Measurements from ENCODE around the gene FCGR3B. TPM values are rescaled to one million over a fixed set of nuclear protein-coding genes. Genes with fewer than 3 reads are reported as not detected.
"Not testable (repeated sequence)": the region's sequence is repeated elsewhere in the genome, so short reads cannot be mapped to it uniquely, and the experiment has no call there.

The FCGR3B gene
- total RNA-seq, 2 experiments from 2014 or later: not detected

DNA sequence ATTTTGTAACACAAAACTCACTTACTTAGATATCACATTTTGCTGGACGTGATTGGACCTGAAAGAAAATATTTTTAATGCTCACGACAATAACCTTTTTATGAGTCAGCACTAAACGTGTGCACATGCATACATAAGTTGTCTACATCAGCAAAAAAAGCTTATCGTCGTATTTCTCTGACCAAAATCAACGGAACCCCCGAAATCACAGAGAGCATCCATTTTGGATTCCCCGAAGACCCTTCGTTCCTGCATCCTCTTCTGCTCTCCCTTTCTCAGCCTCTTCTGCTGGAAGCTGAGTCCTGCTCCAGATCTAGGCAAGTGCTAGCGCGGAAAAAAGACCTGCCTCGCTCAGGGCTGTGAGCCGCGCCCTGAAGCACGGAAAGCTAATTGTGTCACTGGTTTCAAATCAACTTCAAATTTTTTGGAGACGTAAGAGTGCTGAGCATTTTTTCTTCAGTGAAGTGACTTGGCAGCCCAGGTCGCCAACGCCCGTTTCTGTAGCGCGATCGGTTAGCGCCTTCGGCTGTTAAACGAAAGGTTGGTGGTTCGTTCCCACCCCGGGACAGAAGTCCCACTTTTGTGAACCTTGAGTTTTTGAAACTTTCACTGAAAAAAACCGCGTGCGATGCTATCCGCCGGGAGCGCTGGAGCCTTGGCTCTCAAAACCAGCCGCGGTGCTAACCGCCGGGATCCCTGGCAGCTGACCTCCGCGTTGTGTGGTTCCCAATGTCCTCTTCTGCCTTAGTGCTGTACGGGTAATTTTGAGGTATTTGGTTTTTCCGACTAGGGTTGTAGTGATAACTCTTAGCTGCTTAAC, 9.6 kb downstream of the FCGR3B start:
- CTCF ChIA-PET, H3K9me3 Mint-ChIP-seq: not testable (repeated sequence)

DNA sequence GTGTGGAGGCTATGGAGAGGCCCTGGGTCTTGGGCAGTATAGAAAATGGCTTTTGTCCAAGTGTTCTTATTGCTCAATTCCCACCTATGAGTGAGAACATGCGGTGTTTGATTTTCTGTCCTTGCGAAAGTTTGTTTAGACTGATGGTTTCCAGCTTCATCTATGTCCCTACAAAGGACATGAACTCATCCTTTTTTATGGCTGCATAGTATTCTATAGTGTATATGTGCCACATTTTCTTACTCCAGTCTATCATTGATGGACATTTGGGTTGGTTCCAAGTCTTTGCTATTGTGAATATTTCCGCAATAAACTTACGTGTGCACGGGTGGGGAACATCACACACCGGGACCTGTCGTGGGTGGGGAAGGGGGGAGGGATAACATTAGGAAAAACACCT, 10.6 kb downstream of the FCGR3B start:
- H3K27me3 Mint-ChIP-seq; H3K27ac Mint-ChIP-seq; DNase-seq; CTCF ChIA-PET; H3K36me3 Mint-ChIP-seq (ENCODE audit: low read depth); ATAC-seq; POLR2A ChIA-PET; H3K9me3 Mint-ChIP-seq: not testable (repeated sequence)
- intact Hi-C loops (cut with micrococcal nuclease): loop anchor here (10.0 kb wide), 1 partner anchor 114 kb away; no protein-coding TSS in a partner anchor
- Mint-ChIP-seq H3K4me3 (peak overlapping the region; percentile 42), H3K4me1 (ENCODE audit: low read depth) (peaks cover 30% of the 10 kb centered on the region)

More for the DNA sequence above, 9.6 kb downstream of the FCGR3B start:
- Mint-ChIP-seq H3K27ac (peak overlapping the region; percentile 85), H3K4me3 (peak overlapping the region; percentile 83), H3K4me1 (ENCODE audit: low read depth) (peaks cover 30% of the 10 kb centered on the region)
- peak; percentile 73 for ATAC-seq
- POLR2A ChIA-PET; H3K36me3 Mint-ChIP-seq (ENCODE audit: low read depth); H3K27me3 Mint-ChIP-seq: not testable (repeated sequence)
- intact Hi-C loops (cut with micrococcal nuclease): loop anchor here (10.0 kb wide), 1 partner anchor 113 kb away; no protein-coding TSS in a partner anchor
- peak; percentile 90 for DNase-seq

DNA sequence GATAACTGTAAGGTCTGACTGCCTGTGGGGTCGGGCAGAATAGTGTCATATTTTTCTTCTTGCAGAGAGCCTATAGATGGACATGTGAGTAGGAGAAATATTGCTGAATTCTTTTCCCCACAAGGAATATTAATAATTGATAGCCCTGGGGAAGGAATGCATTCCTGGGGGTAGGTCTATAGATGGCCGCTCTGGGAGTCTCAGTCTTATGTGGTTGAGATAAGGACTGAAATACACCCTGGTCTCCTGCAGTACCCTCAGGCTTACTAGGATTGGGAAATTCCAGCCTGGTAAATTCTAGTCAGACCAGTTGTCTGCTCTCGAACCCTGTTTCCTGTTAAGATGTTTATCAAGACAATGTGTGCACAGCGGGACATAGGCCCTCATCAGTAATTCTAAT, 12.5 kb downstream of the FCGR3B start:
- not testable (repeated sequence) for H3K4me3 Mint-ChIP-seq

DNA sequence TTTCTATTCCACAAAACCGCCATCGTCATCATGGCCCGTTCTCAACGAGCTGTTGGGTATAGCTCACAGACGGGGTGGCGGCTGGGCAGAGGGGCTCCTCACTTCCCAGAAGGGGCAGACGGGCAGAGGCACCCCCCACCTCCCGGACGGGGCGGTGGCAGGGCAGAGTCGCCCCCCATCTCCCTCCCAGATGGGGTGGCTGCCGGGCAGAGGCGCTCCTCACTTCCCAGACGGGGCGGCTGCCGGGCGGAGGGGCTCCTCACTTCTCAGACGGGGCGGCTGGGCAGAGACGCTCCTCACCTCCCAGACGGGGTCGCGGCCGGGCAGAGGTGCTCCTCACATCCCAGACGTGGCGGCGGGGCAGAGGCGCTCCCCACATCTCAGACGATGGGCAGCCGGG, 14.6 kb downstream of the FCGR3B start:
- intact Hi-C loops (cut with micrococcal nuclease); ATAC-seq; POLR2A ChIA-PET; H3K27me3 Mint-ChIP-seq; H3K27ac Mint-ChIP-seq; CTCF ChIA-PET; DNase-seq; H3K4me3 Mint-ChIP-seq; H3K9me3 Mint-ChIP-seq; H3K36me3 Mint-ChIP-seq (ENCODE audit: low read depth): not testable (repeated sequence)
- H3K4me1 Mint-ChIP-seq (ENCODE audit: low read depth): peaks cover 14% of the 10 kb centered on the region

More for the DNA sequence above, 12.5 kb downstream of the FCGR3B start:
- H3K36me3 Mint-ChIP-seq (ENCODE audit: low read depth); intact Hi-C loops (cut with micrococcal nuclease); CTCF ChIA-PET; H3K27ac Mint-ChIP-seq; POLR2A ChIA-PET; DNase-seq; ATAC-seq; H3K9me3 Mint-ChIP-seq; H3K27me3 Mint-ChIP-seq: not testable (repeated sequence)
- H3K4me1 Mint-ChIP-seq (ENCODE audit: low read depth): peaks cover 18% of the 10 kb centered on the region

DNA sequence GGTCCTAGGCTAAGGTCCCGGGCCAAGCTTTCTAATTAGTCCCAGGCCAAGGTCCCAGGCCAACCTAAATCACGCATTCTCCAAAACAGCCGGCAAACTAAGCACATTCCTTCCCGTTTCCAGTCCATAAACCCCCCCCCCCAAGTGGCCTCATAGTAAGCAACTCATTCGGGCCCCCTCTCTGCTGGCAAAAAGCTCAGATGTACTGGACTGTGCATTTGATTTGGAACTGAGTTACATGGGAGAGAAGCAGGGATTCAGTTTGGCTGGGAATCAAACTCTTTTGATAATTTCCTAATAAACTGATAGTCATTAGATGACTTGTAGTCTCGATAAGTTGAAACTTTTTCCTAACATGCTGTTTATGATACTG, 17.8 kb downstream of the FCGR3B start:
- intact Hi-C loops (cut with micrococcal nuclease): loop anchor here (5.0 kb wide), 1 partner anchor 81 kb away; no protein-coding TSS in a partner anchor

DNA sequence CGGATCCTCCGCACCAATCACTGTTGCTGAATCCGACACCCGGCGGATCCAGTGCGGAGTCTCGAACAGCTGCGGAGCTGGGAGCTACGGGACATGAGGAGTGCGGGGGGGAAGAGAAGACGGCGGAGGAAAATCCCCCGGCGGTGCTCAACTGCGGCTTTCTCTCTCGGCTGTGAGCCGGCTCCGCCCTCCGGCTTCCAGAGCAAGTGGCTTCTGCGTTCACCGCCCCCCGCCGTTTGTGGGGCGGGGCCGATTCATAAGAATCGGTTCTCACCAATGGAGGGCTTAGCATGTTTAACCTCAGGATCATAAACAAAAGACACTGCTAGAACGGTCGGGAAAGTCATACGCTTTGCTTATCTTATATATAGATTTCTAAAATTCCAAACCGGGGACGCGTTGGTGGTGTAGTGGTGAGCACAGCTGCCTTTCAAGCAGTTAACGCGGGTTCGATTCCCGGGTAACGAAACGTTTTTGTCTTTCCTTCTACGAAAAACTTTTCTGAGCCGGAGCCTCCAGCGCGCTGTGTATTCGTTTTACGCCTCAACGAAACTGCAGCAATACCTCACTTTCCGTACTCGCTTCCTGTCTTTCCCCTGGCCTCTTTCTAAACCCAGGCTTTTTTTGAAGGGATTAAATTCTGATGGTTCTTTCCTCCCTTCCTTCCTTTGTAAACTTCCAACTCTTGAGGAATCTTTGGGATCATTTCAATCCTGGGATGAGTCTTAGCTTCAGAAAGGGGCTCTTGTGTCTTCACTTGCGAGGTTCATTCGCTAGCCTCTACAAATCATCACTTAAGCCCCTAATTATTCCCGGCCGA, 18.4 kb downstream of the FCGR3B start:
- POLR2A ChIA-PET; H3K9me3 Mint-ChIP-seq; H3K27me3 Mint-ChIP-seq; H3K36me3 Mint-ChIP-seq (ENCODE audit: low read depth): not testable (repeated sequence)
- Mint-ChIP-seq H3K4me1 (ENCODE audit: low read depth) (peaks cover 11% of the 10 kb centered on the region), H3K27ac (peak overlapping the region; percentile 92), H3K4me3 (peak overlapping the region; percentile 82)
- DNase-seq: peak; percentile 95
- intact Hi-C loops (cut with micrococcal nuclease): loop anchor here (5.0 kb wide), 1 partner anchor 80 kb away; no protein-coding TSS in a partner anchor
- CTCF ChIA-PET: interaction anchor here (1.0 kb wide), 1 partner anchor 130 kb away, joined by 3 read pairs; no protein-coding TSS in a partner anchor
- ATAC-seq: peak; percentile 95

More for the DNA sequence above, 17.8 kb downstream of the FCGR3B start:
- CTCF ChIA-PET; H3K36me3 Mint-ChIP-seq (ENCODE audit: low read depth); H3K9me3 Mint-ChIP-seq; DNase-seq; H3K27me3 Mint-ChIP-seq; POLR2A ChIA-PET; ATAC-seq: not testable (repeated sequence)
- Mint-ChIP-seq H3K4me3 (peak overlapping the region; percentile 82), H3K4me1 (ENCODE audit: low read depth) (peaks cover 11% of the 10 kb centered on the region), H3K27ac (peak overlapping the region; percentile 92)

DNA sequence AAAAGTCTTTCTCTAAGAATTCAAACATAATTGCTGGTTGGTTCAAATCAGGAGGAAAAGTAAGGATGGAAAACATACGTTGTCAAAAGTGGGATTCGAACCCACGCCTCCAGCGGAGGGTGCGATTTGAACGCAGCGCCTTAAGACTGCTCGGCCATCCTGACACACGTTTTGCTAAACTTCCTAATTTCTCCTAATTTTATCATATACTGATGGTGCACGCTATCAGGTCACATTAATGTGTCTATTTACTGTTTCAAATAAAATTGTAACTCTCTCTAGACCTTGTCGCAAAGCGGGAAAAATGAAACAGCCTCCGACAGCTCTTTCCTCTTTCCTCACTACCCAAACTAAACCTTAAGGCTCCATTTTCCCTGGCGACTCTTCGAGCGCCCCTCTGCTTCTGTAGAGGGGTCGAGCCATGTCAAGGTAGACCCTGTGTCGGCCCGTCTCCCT, 19.1 kb downstream of the FCGR3B start:
- H3K27me3 Mint-ChIP-seq; H3K9me3 Mint-ChIP-seq; H3K36me3 Mint-ChIP-seq (ENCODE audit: low read depth); ATAC-seq; POLR2A ChIA-PET: not testable (repeated sequence)
- peak; percentile 28 for DNase-seq
- peaks cover 11% of the 10 kb centered on the region for H3K4me1 Mint-ChIP-seq (ENCODE audit: low read depth)
- CTCF ChIA-PET: interaction anchor here (1.0 kb wide), 1 partner anchor 131 kb away, joined by 3 read pairs; no protein-coding TSS in a partner anchor
- peak overlapping the region; percentile 92 for H3K27ac Mint-ChIP-seq
- H3K4me3 Mint-ChIP-seq: peak overlapping the region; percentile 82
- intact Hi-C loops (cut with micrococcal nuclease): loop anchor here (5.0 kb wide), 1 partner anchor 80 kb away; no protein-coding TSS in a partner anchor

DNA sequence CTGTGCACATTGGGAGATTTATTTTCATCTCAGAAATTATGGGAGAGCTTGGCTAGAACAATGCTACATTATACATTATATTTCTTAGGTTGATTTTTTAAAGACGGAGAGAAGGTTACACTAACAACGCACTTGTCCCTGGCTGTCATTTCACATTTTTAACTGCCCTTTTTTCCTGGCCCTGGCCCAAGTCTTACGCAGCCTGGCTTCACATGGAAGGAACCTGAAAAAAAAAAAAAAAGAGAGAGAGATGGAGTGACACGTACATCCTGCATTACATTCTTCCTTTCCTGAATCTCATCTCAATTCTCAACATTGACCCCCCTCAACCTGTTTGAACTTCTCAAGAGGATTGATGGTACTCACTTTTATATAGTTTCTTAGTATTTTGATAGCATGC, 20.8 kb downstream of the FCGR3B start:
- H3K4me3 Mint-ChIP-seq; CTCF ChIA-PET; DNase-seq; H3K9me3 Mint-ChIP-seq; H3K36me3 Mint-ChIP-seq (ENCODE audit: low read depth); ATAC-seq; POLR2A ChIA-PET; H3K27ac Mint-ChIP-seq: not testable (repeated sequence)
- intact Hi-C loops (cut with micrococcal nuclease): loop anchor here (5.0 kb wide), 1 partner anchor 78 kb away; no protein-coding TSS in a partner anchor
- H3K27me3 Mint-ChIP-seq: peaks cover 13% of the 10 kb centered on the region
- peaks cover 11% of the 10 kb centered on the region for H3K4me1 Mint-ChIP-seq (ENCODE audit: low read depth)

DNA sequence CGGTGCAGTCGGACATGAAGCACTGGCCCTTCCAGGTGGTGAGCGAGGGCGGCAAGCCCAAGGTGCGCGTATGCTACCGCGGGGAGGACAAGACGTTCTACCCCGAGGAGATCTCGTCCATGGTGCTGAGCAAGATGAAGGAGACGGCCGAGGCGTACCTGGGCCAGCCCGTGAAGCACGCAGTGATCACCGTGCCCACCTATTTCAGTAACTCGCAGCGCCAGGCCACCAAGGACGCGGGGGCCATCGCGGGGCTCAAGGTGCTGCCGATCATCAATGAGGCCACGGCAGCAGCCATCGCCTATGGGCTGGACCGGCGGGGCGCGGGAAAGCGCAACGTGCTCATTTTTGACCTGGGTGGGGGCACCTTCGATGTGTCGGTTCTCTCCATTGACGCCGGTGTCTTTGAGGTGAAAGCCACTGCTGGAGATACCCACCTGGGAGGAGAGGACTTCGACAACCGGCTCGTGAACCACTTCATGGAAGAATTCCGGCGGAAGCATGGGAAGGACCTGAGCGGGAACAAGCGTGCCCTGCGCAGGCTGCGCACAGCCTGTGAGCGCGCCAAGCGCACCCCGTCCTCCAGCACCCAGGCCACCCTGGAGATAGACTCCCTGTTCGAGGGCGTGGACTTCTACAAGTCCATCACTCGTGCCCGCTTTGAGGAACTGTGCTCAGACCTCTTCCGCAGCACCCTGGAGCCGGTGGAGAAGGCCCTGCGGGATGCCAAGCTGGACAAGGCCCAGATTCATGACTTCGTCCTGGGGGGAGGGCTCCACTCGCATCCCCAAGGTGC, 24.2 kb downstream of the FCGR3B start:
- ATAC-seq: peak; percentile 42
- H3K4me3 Mint-ChIP-seq; DNase-seq; H3K4me1 Mint-ChIP-seq (ENCODE audit: low read depth); H3K27ac Mint-ChIP-seq; CTCF ChIA-PET; H3K36me3 Mint-ChIP-seq (ENCODE audit: low read depth); intact Hi-C loops (cut with micrococcal nuclease); POLR2A ChIA-PET; H3K9me3 Mint-ChIP-seq: not testable (repeated sequence)
- H3K27me3 Mint-ChIP-seq: peaks cover 28% of the 10 kb centered on the region

DNA sequence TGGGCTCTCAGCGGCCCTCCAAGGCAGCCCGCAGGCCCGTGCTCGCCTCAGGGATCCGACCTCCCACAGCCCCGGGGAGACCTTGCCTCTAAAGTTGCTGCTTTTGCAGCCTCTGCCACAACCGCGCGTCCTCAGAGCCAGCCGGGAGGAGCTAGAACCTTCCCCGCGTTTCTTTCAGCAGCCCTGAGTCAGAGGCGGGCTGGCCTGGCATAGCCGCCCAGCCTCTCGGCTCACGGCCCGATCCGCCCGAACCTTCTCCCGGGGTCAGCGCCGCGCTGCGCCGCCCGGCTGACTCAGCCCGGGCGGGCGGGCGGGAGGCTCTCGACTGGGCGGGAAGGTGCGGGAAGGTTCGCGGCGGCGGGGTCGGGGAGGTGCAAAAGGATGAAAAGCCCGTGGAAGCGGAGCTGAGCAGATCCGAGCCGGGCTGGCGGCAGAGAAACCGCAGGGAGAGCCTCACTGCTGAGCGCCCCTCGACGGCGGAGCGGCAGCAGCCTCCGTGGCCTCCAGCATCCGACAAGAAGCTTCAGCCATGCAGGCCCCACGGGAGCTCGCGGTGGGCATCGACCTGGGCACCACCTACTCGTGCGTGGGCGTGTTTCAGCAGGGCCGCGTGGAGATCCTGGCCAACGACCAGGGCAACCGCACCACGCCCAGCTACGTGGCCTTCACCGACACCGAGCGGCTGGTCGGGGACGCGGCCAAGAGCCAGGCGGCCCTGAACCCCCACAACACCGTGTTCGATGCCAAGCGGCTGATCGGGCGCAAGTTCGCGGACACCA, 25.0 kb downstream of the FCGR3B start:
- peaks cover 28% of the 10 kb centered on the region for H3K27me3 Mint-ChIP-seq
- H3K4me1 Mint-ChIP-seq (ENCODE audit: low read depth); H3K27ac Mint-ChIP-seq; H3K36me3 Mint-ChIP-seq (ENCODE audit: low read depth); DNase-seq; intact Hi-C loops (cut with micrococcal nuclease); CTCF ChIA-PET; H3K4me3 Mint-ChIP-seq; POLR2A ChIA-PET; H3K9me3 Mint-ChIP-seq: not testable (repeated sequence)
- ATAC-seq: peak; percentile 53

Data from activated CD8-positive, alpha-beta T cell treated with anti-CD3 and anti-CD28 coated beads for 36 hours (primary cell).